GM23248 (cell line): ENCODE results near the gene SMIM44. TPM values are rescaled to one million over a fixed set of nuclear protein-coding genes. Genes with fewer than 3 reads are reported as not detected.
A peak's percentile ranks its signal among the peaks of the same experiment; 100 is the strongest.

Experiments
- DNase-seq: peaks from one replicate; pipeline ENCODE4 v3.0.0-alpha.2; 2015
- H2AFZ ChIP-seq: fragments of 200-600 bp; sonication (generic); 2 replicates; pipeline ENCODE4 v1.6.1; 2016; ENCODE audit warnings: antibody characterized with exemption
- H3F3A ChIP-seq: fragments of 200-600 bp; sonication (generic); 2 replicates; pipeline ENCODE4 v1.6.1; 2016; ENCODE audit warnings: mild to moderate bottlenecking, antibody characterized with exemption, mixed run types; ENCODE audit not compliant: insufficient read depth
- H3K27ac ChIP-seq: fragments of 200-600 bp; sonication (generic); 2 replicates; pipeline ENCODE4 v1.5.1; 2016; ENCODE audit warnings: mild to moderate bottlenecking
- H3K27me3 ChIP-seq: fragments of 200-600 bp; sonication (generic); replicated peaks from 2 replicates; pipeline ENCODE4 v1.6.1; 2016; ENCODE audit warnings: mild to moderate bottlenecking; ENCODE audit not compliant: insufficient read depth
- H3K36me3 ChIP-seq: fragments of 200-600 bp; sonication (generic); 2 replicates; pipeline ENCODE4 v1.6.1; 2016; ENCODE audit warnings: low read depth, mild to moderate bottlenecking
- H3K4me1 ChIP-seq: fragments of 200-600 bp; sonication (generic); 2 replicates; pipeline ENCODE4 v1.6.1; 2016; ENCODE audit warnings: mild to moderate bottlenecking; ENCODE audit not compliant: insufficient read depth
- H3K4me2 ChIP-seq: fragments of 200-600 bp; sonication (generic); one replicate; pipeline ENCODE4 v1.6.1; 2016; ENCODE audit warnings: mild to moderate bottlenecking; ENCODE audit not compliant: unreplicated experiment
- H3K4me3 ChIP-seq: fragments of 200-600 bp; sonication (generic); 2 replicates; pipeline ENCODE4 v1.5.1; 2016; ENCODE audit warnings: mild to moderate bottlenecking
- H3K79me2 ChIP-seq: fragments of 200-600 bp; sonication (generic); 2 replicates; pipeline ENCODE4 v1.6.1; 2016; ENCODE audit warnings: mild to moderate bottlenecking; ENCODE audit not compliant: insufficient read depth
- H3K9ac ChIP-seq: fragments of 200-600 bp; sonication (generic); 2 replicates; pipeline ENCODE4 v1.6.1; 2016; ENCODE audit warnings: mild to moderate bottlenecking
- H3K9me2 ChIP-seq: fragments of 200-600 bp; sonication (generic); 2 replicates; pipeline ENCODE4 v1.6.1; 2016; ENCODE audit warnings: mixed run types, mild to moderate bottlenecking, moderate library complexity; ENCODE audit not compliant: insufficient read depth
- H3K9me3 ChIP-seq: fragments of 200-600 bp; sonication (generic); one replicate; pipeline ENCODE4 v1.6.1; 2017; ENCODE audit warnings: low read depth
- H4K20me1 ChIP-seq: fragments of 200-600 bp; sonication (generic); 2 replicates; pipeline ENCODE4 v1.6.0; 2016; ENCODE audit not compliant: insufficient read depth
- EZH2 ChIP-seq: fragments of 200-600 bp; sonication (generic); IDR thresholded peaks from 2 replicates; pipeline ENCODE4 v1.6.1; 2018; ENCODE audit warnings: antibody characterized with exemption, mild to moderate bottlenecking; ENCODE audit not compliant: insufficient read depth, poor library complexity, severe bottlenecking
- EZH2phosphoT487 ChIP-seq: fragments of 200-600 bp; sonication (generic); IDR thresholded peaks from 2 replicates; pipeline ENCODE4 v1.6.1; 2018; ENCODE audit warnings: antibody characterized with exemption, moderate library complexity, mild to moderate bottlenecking, low read depth; ENCODE audit not compliant: insufficient read depth
- WGBS, 2 experiments: methylation state at CpG; one replicate each; pipeline ENCODE4 v1.1.6; 2015 to 2017; ENCODE audit warnings: low lambda C conversion rate in 2 of 2, low coverage in 1 of 2; ENCODE audit errors: missing lambda C conversion rate in 2 of 2; 5-methylcytosine and 5-hydroxymethylcytosine counted together
- in situ Hi-C: fragments of 300-500 bp; cut with MboI; formaldehyde crosslinking; loops from 2 replicates; pipeline ENCODE4 v1.15.0; 2020
- polyA plus RNA-seq: library from polyadenylated mRNA; unstranded; fragments of >200 nt; fragmentation: Nextera tagmentation; extraction: Ambion mirVana; gene quantifications from 2 replicates; pipeline ENCODE4 v1.2.1, GENCODE V29; 2016
- total RNA-seq: library from RNA; depleted of rRNA; stranded (reverse); fragments of >200 nt; shearing (Covaris generic); gene quantifications from 2 replicates; pipeline ENCODE4 v1.2.3, GENCODE V29; 2014

Gene SMIM44
- total and polyA plus RNA-seq, 2 experiments from 2014 or later = not detected

- H3F3A ChIP-seq = no peaks in the 10 kb centered on the region
- TF ChIP-seq EZH2phosphoT487 (no peak), EZH2 (no peak)
- H3K9me3 ChIP-seq = no peaks in the 10 kb centered on the region
- H2AFZ ChIP-seq = no peak overlapping the region
- peaks cover 100% of the 10 kb centered on the region for H3K79me2 ChIP-seq
- in situ Hi-C loops = no loop called here
- H4K20me1 ChIP-seq = peaks cover 4% of the 10 kb centered on the region; the same call in 1 of the 2 replicates
- 73 to 77% methylated on average over 14 to 15 of the region's 15 CpGs for WGBS, 2 experiments
- no peak overlapping the region for H3K27ac ChIP-seq
- no peak overlapping the region for H3K4me3 ChIP-seq
- H3K4me2 ChIP-seq = no peak overlapping the region
- no peaks in the 10 kb centered on the region for H3K9me2 ChIP-seq
- H3K4me1 ChIP-seq = no peaks in the 10 kb centered on the region
- no peaks in the 10 kb centered on the region for H3K36me3 ChIP-seq
- no peaks in the 10 kb centered on the region for H3K27me3 ChIP-seq
- DNase-seq = no peak
- no peak overlapping the region for H3K9ac ChIP-seq
These were observed 33.5 kb upstream of the SMIM44 start for GRCh38 chr19:3516675-3517207.

- H3K27me3 ChIP-seq = no peaks in the 10 kb centered on the region
- H3K9me2 ChIP-seq = no peaks in the 10 kb centered on the region
- no peak overlapping the region for H3K4me2 ChIP-seq
- peaks cover 100% of the 10 kb centered on the region for H3K79me2 ChIP-seq
- WGBS, 2 experiments = 70 to 71% methylated on average over 15 of the region's 15 CpGs
- no peaks in the 10 kb centered on the region for H3F3A ChIP-seq
- H3K4me1 ChIP-seq = no peaks in the 10 kb centered on the region
- H2AFZ ChIP-seq = no peak overlapping the region
- in situ Hi-C loops = no loop called here
- no peak overlapping the region for H3K9ac ChIP-seq
- no peak for TF ChIP-seq EZH2
- TF ChIP-seq EZH2phosphoT487 = no peak
- H3K9me3 ChIP-seq = no peaks in the 10 kb centered on the region
- peaks cover 4% of the 10 kb centered on the region; the same call in 1 of the 2 replicates for H4K20me1 ChIP-seq
- no peaks in the 10 kb centered on the region for H3K36me3 ChIP-seq
- DNase-seq = no peak
- no peak overlapping the region for H3K27ac ChIP-seq
- H3K4me3 ChIP-seq = no peak overlapping the region
These were observed 32.7 kb upstream of the SMIM44 start for GRCh38 chr19:3515891-3516422.

GRCh38 chr19:3514930-3515329 lies 31.7 kb upstream of the SMIM44 start:
- H3K9me3 ChIP-seq = no peaks in the 10 kb centered on the region
- H3K36me3 ChIP-seq = no peaks in the 10 kb centered on the region
- no peaks in the 10 kb centered on the region for H3K27me3 ChIP-seq
- no peak overlapping the region for H3K4me3 ChIP-seq
- DNase-seq = peak; percentile 33
- H3K4me1 ChIP-seq = no peaks in the 10 kb centered on the region
- TF ChIP-seq EZH2 (no peak), EZH2phosphoT487 (no peak)
- 71 to 77% methylated on average over 12 of the region's 12 CpGs for WGBS, 2 experiments
- H3F3A ChIP-seq = no peaks in the 10 kb centered on the region
- H3K27ac ChIP-seq = no peak overlapping the region
- H3K9ac ChIP-seq = no peak overlapping the region
- H3K9me2 ChIP-seq = no peaks in the 10 kb centered on the region
- H3K4me2 ChIP-seq = no peak overlapping the region
- in situ Hi-C loops = no loop called here
- peaks cover 4% of the 10 kb centered on the region; the same call in 1 of the 2 replicates for H4K20me1 ChIP-seq
- H2AFZ ChIP-seq = no peak overlapping the region
- H3K79me2 ChIP-seq = peaks cover 100% of the 10 kb centered on the region

- Histone ChIP-seq H2AFZ (no peak overlapping the region), H3K27ac (no peak overlapping the region), H3K4me3 (no peak overlapping the region), H3K4me1 (peaks cover 8% of the 10 kb centered on the region; the same call in 1 of the 2 replicates), H3K9me2 (no peaks in the 10 kb centered on the region), H3K36me3 (no peaks in the 10 kb centered on the region), H3K27me3 (no peaks in the 10 kb centered on the region), H3K79me2 (peaks cover 100% of the 10 kb centered on the region), H3K9me3 (no peaks in the 10 kb centered on the region), H3K4me2 (no peak overlapping the region), H3F3A (peaks cover 6% of the 10 kb centered on the region; the same call in 1 of the 2 replicates), H4K20me1 (peaks cover 4% of the 10 kb centered on the region; the same call in 1 of the 2 replicates), H3K9ac (no peak overlapping the region)
- no peak for DNase-seq
- TF ChIP-seq EZH2 = no peak
- no peak for TF ChIP-seq EZH2phosphoT487
- in situ Hi-C loops = no loop called here
- WGBS, 2 experiments = 87% methylated on average over 23 of the region's 23 CpGs
These were observed 30.2 kb upstream of the SMIM44 start for GRCh38 chr19:3513229-3514140.
